Measurements from ENCODE around the gene SIL1.

GRCh38 chr5:138942066-138942465, 256.1 kb downstream of the SIL1 start:
- TF ChIP-seq CTCF (IDR thresholded peaks at IDR 0.05) (no peak), TEAD4 (CRISPR knock-in tag; IDR thresholded peaks at IDR 0.05) (no peak), SP1 (CRISPR knock-in tag; conservative IDR thresholded peaks at IDR 0.05) (no peak), ZNF416 (CRISPR knock-in tag; IDR thresholded peaks at IDR 0.05) (no peak), ZNF281 (CRISPR knock-in tag; IDR thresholded peaks at IDR 0.05) (no peak), ETV6 (CRISPR knock-in tag; IDR thresholded peaks at IDR 0.05) (no peak)

Measured in WTC11 (cell line).